K562 (cell line): ENCODE results near the gene FPR1. TPM values are rescaled to one million over a fixed set of nuclear protein-coding genes. Genes with fewer than 3 reads are reported as not detected.
A peak's percentile ranks its signal among the peaks of the same experiment; 100 is the strongest.

ENCODE experiments used
- ATAC-seq: fragments of 200-7000 bp; cut with Tn5 transposase; 3 replicates; pipeline ENCODE4 v1.9.1; 2020; ENCODE audit warnings: moderate library complexity
- BruUV-seq: library from RNA; stranded (reverse); fragments of 400-500 nt; replicated peaks from 2 replicates; lab custom pipeline; 2021; lab: Mats Ljungman, UMichigan
- CTCF ChIA-PET: fragments of 300-600 bp; formaldehyde crosslinking; extraction: SDS; loops from one replicate; lab custom pipeline; 2021; ENCODE audit warnings: low intra/inter-chr PET ratio; lab: Yijun Ruan, JAX
- POLR2A ChIA-PET: fragments of 300-600, 350-650 bp; sonication (Branson Sonifier 250); formaldehyde crosslinking; extraction: SDS; loops from one replicate; lab custom pipeline; 2021; ENCODE audit warnings: antibody characterized with exemption, inconsistent platforms; lab: Yijun Ruan, JAX
- DNase-seq, 4 experiments: peaks; one replicate each; pipeline versions ENCODE4 v3.0.0 to v3.0.0-alpha.2; 2011 to 2018; ENCODE audit warnings: low spot score in 3 of 4, mixed read lengths in 3 of 4; ENCODE audit errors: extremely low read depth in 1 of 4
- FAIRE-seq: peaks from 2 replicates; lab custom pipeline; 2011; peaks lifted over from hg19 to GRCh38; lab: Jason Lieb, UNC
- H2AFZ ChIP-seq: 2 replicates; pipeline ENCODE4 v1.6.0; 2011; ENCODE audit warnings: low read depth, low read length, control low read depth, inconsistent platforms
- H3K27ac ChIP-seq: fragments of 200-600 bp; 3 replicates; pipeline ENCODE4 v1.8.0; 2011; ENCODE audit warnings: low read depth, mild to moderate bottlenecking, control low read depth, inconsistent platforms, low read length, moderate library complexity, mixed read lengths; ENCODE audit errors: extremely low read depth
- H3K27me3 ChIP-seq, 2 experiments: fragments of 300-600 bp in 1 of 2; 2 replicates in 1 of 2; 3 replicates in 1 of 2; pipeline versions ENCODE4 v1.6.0 to v1.8.0; 2011; ENCODE audit warnings: inconsistent platforms in 2 of 2, low read length in 2 of 2, mild to moderate bottlenecking in 1 of 2, mixed read lengths in 1 of 2, moderate library complexity in 1 of 2; ENCODE audit not compliant: control insufficient read depth in 2 of 2, insufficient read depth in 2 of 2
- H3K36me3 ChIP-seq: fragments of 300-600 bp; 3 replicates; pipeline ENCODE4 v1.8.0; 2011; ENCODE audit warnings: mild to moderate bottlenecking, low read length, inconsistent platforms; ENCODE audit not compliant: control insufficient read depth, insufficient read depth
- H3K4me1 ChIP-seq, 2 experiments: fragments of 200-600 bp in 1 of 2; replicated peaks in 1 of 2; 2 replicates in 1 of 2; 3 replicates in 1 of 2; pipeline versions ENCODE4 v1.5.1 to v1.8.0; 2011; ENCODE audit warnings: inconsistent platforms in 2 of 2, low read length in 2 of 2, mild to moderate bottlenecking in 1 of 2, mixed read lengths in 1 of 2, moderate library complexity in 1 of 2; ENCODE audit not compliant: control insufficient read depth in 2 of 2, insufficient read depth in 2 of 2
- H3K4me2 ChIP-seq: 2 replicates; pipeline ENCODE4 v1.6.1; 2011; ENCODE audit warnings: low read length, control low read depth, inconsistent platforms, mixed read lengths; ENCODE audit not compliant: insufficient read depth
- H3K4me3 ChIP-seq: fragments of 200-600 bp; sonication (generic), shearing (Covaris generic); 2 replicates; pipeline ENCODE4 v1.5.1; 2016; ENCODE audit warnings: control low read depth, inconsistent platforms
- H3K79me2 ChIP-seq: fragments of 200-600 bp; 3 replicates; pipeline ENCODE4 v1.8.0; 2011; ENCODE audit warnings: low read length, inconsistent platforms; ENCODE audit not compliant: control insufficient read depth, insufficient read depth
- H3K9ac ChIP-seq, 2 experiments: 2 replicates each; pipeline versions ENCODE4 v1.6.0 to v1.6.1; 2011; ENCODE audit warnings: low read depth in 2 of 2, low read length in 2 of 2, control low read depth in 1 of 2, inconsistent platforms in 1 of 2, mild to moderate bottlenecking in 1 of 2, mixed read lengths in 1 of 2; ENCODE audit not compliant: insufficient read depth in 1 of 2
- H3K9me1 ChIP-seq: one replicate; pipeline ENCODE4 v1.6.0; 2011; ENCODE audit warnings: inconsistent platforms, mild to moderate bottlenecking, low read length, moderate library complexity; ENCODE audit not compliant: control insufficient read depth, insufficient read depth
- H3K9me3 ChIP-seq: replicated peaks from 2 replicates; pipeline ENCODE4 v1.5.1; 2011; ENCODE audit warnings: low read depth, low read length, inconsistent platforms; ENCODE audit not compliant: control insufficient read depth, insufficient read depth
- H4K20me1 ChIP-seq: replicated peaks from 2 replicates; pipeline ENCODE4 v1.6.1; 2011; ENCODE audit warnings: low read length, inconsistent platforms, mixed read lengths; ENCODE audit not compliant: control insufficient read depth, insufficient read depth
- BCOR ChIP-seq: fragments of 450-650 bp; IDR thresholded peaks from 2 replicates; pipeline ENCODE4 v1.6.1; 2016
- CBX3 ChIP-seq, 2 experiments: IDR thresholded peaks; 1 replicate in 1 of 2; 2 replicates in 1 of 2; pipeline ENCODE4 v1.6.1; 2012; ENCODE audit warnings: inconsistent platforms in 2 of 2, low read length in 2 of 2, borderline replicate concordance in 1 of 2, control low read depth in 1 of 2
- FIP1L1 ChIP-seq: fragments of 200-400 bp; formaldehyde crosslinking; IDR thresholded peaks from 2 replicates; pipeline ENCODE4 v1.6.1; 2018; ENCODE audit warnings: mild to moderate bottlenecking, low read depth, low read length; ENCODE audit not compliant: poor library complexity, severe bottlenecking
- KLF1 ChIP-seq: fragments of 450-650 bp; IDR thresholded peaks from 2 replicates; pipeline ENCODE4 v1.6.1; 2016; ENCODE audit warnings: missing genetic modification characterization, missing compliant biosample characterization
- RBM25 ChIP-seq: fragments of 200-400 bp; formaldehyde crosslinking; IDR thresholded peaks from 2 replicates; pipeline ENCODE4 v1.6.1; 2018; ENCODE audit warnings: low read length, low read depth, moderate library complexity; ENCODE audit not compliant: severe bottlenecking
- SNIP1 ChIP-seq: fragments of 450-650 bp; IDR thresholded peaks from 2 replicates; pipeline ENCODE4 v1.7.1; 2017; ENCODE audit warnings: low read depth, mild to moderate bottlenecking
- SUPT5H ChIP-seq: fragments of 450-650 bp; IDR thresholded peaks from 2 replicates; pipeline ENCODE4 v1.6.1; 2016
- TCF7L2 ChIP-seq: fragments of 150-350 bp; IDR thresholded peaks from 2 replicates; pipeline ENCODE4 v1.6.1; 2016; ENCODE audit warnings: low read depth, mild to moderate bottlenecking, low read length, moderate library complexity
- ZFPM2 ChIP-seq: fragments of 250-450 bp; sonication (Bioruptor Pico); IDR thresholded peaks from 2 replicates; pipeline ENCODE4 v1.5.1; 2022; ENCODE audit warnings: mild to moderate bottlenecking
- WGBS: fragments of 100-300 bp; shearing (Covaris generic); methylation state at CpG from one replicate; pipeline ENCODE4 v1.1.6; 2016; ENCODE audit warnings: low coverage, mixed read lengths; ENCODE audit not compliant: insufficient coverage; ENCODE audit errors: missing lambda C conversion rate; 5-methylcytosine and 5-hydroxymethylcytosine counted together
- in situ Hi-C: fragments of 300-500 bp; cut with MboI; formaldehyde crosslinking; loops from 4 replicates; pipeline ENCODE4 v1.15.0; 2018; ENCODE audit warnings: inconsistent platforms, mixed read lengths
- intact Hi-C: fragments of 100-400 bp; cut with micrococcal nuclease; formaldehyde crosslinking; loops from 2 replicates; pipeline ENCODE4 v1.14.2; 2022
- polyA plus RNA-seq, 8 experiments: library from polyadenylated mRNA; depleted of rRNA in 4 of 8; stranded (reverse) in 5 of 8; unstranded in 3 of 8; fragments of >200 nt; fragmentation: Nextera tagmentation in 2 of 8; fragmentation: Illumina TruSeq in 1 of 8; extraction: Ambion mirVana in 2 of 8; extraction: Trizol in 1 of 8; gene quantifications; 2 replicates each; pipeline versions ENCODE4 v1.2.1 to v1.2.3, GENCODE V29; 2011 to 2014; ENCODE audit warnings: inconsistent platforms in 1 of 8, missing spikeins in 1 of 8
- total RNA-seq, 7 experiments: library from RNA; depleted of rRNA in 6 of 7; stranded (reverse); fragments of >200 nt in 6 of 7; fragmentation: Illumina TruSeq in 2 of 7; extraction: Trizol in 2 of 7; gene quantifications; 2 replicates each; pipeline versions ENCODE4 v1.2.1 to v1.2.3, GENCODE V29; 2011 to 2021; ENCODE audit warnings: low replicate concordance in 1 of 7
- TF ChIP-seq, protein P1 (sequence below): fragments of 450-650 bp; formaldehyde crosslinking; IDR thresholded peaks from 2 replicates; pipeline ENCODE4 v1.4.0; 2022; ENCODE audit warnings: missing genetic modification characterization
- TF ChIP-seq, protein P2 (sequence below), 2 experiments: fragments of 450-650 bp in 1 of 2; sonication (generic) in 1 of 2; formaldehyde crosslinking; conservative IDR thresholded peaks; 2 replicates each; pipeline versions ENCODE4 v1.4.0 to v1.8.1; 2020 to 2022; ENCODE audit warnings: mild to moderate bottlenecking in 1 of 2, missing genetic modification reagents in 1 of 2
- TF ChIP-seq, protein P3 (sequence below): sonication (generic); formaldehyde crosslinking; IDR thresholded peaks from 2 replicates; pipeline ENCODE4 v1.8.1; 2023; ENCODE audit warnings: mild to moderate bottlenecking, missing genetic modification reagents

FPR1 gene
- total and polyA plus RNA-seq, 9 of the 15 experiments (the other 6 are each of a cell fraction or from before 2014, with no cell fraction given), result 0.06 to 0.25 (median 0.14) TPM; not detected in 4

DNA sequence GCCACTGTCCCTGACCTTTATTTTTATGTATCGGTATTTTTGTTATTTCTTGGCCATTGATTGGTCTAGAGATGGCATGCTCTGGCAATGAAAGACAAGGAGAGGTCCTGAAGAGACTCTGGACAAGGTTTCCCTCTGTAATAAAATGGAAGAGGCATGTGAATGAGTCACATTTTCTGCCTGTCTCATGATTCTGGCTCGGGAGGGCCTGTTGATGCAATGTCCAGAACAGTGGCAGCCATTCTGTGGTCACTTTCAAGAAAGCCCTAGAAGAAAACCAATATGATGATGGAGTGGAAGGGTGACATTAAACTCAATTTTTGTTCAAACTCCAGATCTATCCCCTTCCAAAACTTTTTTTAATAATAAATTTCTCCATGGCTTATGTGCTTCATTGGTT, 41.3 kb upstream of the FPR1 start:
- H3K27ac ChIP-seq, result no peak overlapping the region
- H3K4me1 ChIP-seq, result peaks cover 24 to 43% of the 10 kb centered on the region in 2 experiments
- CTCF ChIA-PET, result no interaction called here

DNA sequence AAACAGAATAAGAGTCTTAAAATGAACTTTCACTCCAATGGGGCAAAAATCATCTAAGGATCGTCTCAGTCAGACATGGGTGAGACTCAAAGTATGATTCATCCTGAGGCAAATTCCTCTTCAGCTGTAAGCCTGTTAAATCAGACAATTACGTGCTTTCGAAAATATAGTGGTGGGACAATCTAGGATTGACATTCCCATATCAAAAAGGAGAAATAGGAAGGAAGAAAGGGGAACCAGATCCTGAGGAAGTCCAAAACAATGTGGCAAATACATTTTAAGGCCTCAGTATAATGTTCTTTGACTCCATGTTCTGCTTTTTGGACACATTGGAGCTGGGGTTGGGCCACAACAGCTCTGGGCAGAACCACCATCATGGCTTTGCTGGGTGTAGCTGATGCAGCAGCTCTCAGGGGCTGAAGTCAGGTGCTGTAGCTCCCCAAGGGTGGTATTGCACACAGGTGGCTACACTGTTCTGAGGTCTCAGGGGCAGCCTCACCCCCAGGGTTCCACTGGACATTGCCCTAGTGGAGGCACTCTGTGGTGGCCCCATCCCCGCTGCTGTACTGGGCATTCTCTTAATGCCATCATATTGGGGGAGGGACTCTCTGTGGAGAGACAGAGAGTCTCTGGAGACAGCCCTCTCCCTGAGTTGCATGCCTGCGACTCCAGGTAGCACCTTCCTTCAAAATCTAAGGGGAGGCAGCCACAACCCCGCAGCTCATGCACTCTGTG, 37.5 kb upstream of the FPR1 start:
- Histone ChIP-seq H3K9ac (peak overlapping the region in 1 of 2 experiments; percentile 40; a peak in 1 of 4 replicates), H3K4me2 (no peak overlapping the region), H3K4me1 (peaks cover 23 to 40% of the 10 kb centered on the region in 2 experiments), H2AFZ (peak overlapping the region; percentile 30; the same call in 1 of the 2 replicates), H3K9me1 (no peaks in the 10 kb centered on the region), H3K27ac (no peak overlapping the region), H3K9me3 (no peaks in the 10 kb centered on the region), H3K79me2 (no peaks in the 10 kb centered on the region), H3K36me3 (no peaks in the 10 kb centered on the region; the same call in 2 of the 3 replicates), H4K20me1 (no peaks in the 10 kb centered on the region), H3K27me3 (no peaks in the 10 kb centered on the region), H3K4me3 (no peak overlapping the region)
- ChIA-PET POLR2A (no interaction called here), CTCF (no interaction called here)
- no peak for FAIRE-seq
- in situ Hi-C loops (loop anchor here (10.0 kb wide), 1 partner anchor 364 kb away; no protein-coding TSS in a partner anchor), intact Hi-C loops (loop anchor here (10.0 kb wide), 1 partner anchor 364 kb away; no protein-coding TSS in a partner anchor)
- DNase-seq, result no peak
- no TSS peak for BruUV-seq
- no peak for ATAC-seq
- 54% methylated on average over 6 of the region's 6 CpGs for WGBS
- TF ChIP-seq FIP1L1 (no peak), ZFPM2 (CRISPR knock-in tag) (no peak), SNIP1 (no peak), KLF1 (tag) (no peak), TCF7L2 (no peak)
- TF ChIP-seq, protein P1, sequence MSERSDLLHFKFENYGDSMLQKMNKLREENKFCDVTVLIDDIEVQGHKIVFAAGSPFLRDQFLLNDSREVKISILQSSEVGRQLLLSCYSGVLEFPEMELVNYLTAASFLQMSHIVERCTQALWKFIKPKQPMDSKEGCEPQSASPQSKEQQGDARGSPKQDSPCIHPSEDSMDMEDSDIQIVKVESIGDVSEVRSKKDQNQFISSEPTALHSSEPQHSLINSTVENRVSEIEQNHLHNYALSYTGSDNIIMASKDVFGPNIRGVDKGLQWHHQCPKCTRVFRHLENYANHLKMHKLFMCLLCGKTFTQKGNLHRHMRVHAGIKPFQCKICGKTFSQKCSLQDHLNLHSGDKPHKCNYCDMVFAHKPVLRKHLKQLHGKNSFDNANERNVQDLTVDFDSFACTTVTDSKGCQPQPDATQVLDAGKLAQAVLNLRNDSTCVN (CRISPR knock-in tag), result no peak
- TF ChIP-seq, protein P2, sequence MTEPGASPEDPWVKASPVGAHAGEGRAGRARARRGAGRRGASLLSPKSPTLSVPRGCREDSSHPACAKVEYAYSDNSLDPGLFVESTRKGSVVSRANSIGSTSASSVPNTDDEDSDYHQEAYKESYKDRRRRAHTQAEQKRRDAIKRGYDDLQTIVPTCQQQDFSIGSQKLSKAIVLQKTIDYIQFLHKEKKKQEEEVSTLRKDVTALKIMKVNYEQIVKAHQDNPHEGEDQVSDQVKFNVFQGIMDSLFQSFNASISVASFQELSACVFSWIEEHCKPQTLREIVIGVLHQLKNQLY (CRISPR knock-in tag; conservative IDR thresholded peaks at IDR 0.05), result no peak
- TF ChIP-seq, protein P3, sequence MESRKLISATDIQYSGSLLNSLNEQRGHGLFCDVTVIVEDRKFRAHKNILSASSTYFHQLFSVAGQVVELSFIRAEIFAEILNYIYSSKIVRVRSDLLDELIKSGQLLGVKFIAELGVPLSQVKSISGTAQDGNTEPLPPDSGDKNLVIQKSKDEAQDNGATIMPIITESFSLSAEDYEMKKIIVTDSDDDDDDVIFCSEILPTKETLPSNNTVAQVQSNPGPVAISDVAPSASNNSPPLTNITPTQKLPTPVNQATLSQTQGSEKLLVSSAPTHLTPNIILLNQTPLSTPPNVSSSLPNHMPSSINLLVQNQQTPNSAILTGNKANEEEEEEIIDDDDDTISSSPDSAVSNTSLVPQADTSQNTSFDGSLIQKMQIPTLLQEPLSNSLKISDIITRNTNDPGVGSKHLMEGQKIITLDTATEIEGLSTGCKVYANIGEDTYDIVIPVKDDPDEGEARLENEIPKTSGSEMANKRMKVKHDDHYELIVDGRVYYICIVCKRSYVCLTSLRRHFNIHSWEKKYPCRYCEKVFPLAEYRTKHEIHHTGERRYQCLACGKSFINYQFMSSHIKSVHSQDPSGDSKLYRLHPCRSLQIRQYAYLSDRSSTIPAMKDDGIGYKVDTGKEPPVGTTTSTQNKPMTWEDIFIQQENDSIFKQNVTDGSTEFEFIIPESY, result no peak

More for the DNA sequence above, 41.3 kb upstream of the FPR1 start:
- in situ Hi-C loops, result no loop called here
- Histone ChIP-seq H3K79me2 (peaks cover 15% of the 10 kb centered on the region), H3K36me3 (no peaks in the 10 kb centered on the region; the same call in 2 of the 3 replicates), H3K27me3 (no peaks in the 10 kb centered on the region), H3K9me3 (no peaks in the 10 kb centered on the region), H3K4me2 (no peak overlapping the region), H3K9me1 (no peaks in the 10 kb centered on the region), H3K9ac (no peak overlapping the region), H3K4me3 (no peak overlapping the region), H2AFZ (no peak overlapping the region), H4K20me1 (no peaks in the 10 kb centered on the region)
- intact Hi-C loops, result no loop called here
- 67% methylated on average over 2 of the region's 2 CpGs for WGBS
- POLR2A ChIA-PET, result no interaction called here
- no TSS peak for BruUV-seq
- no peak for FAIRE-seq
- ATAC-seq, result no peak
- DNase-seq, result no peak
- peak in 1 of 2 experiments; percentile 32; a peak in 1 of 3 replicates for TF ChIP-seq CBX3 (IDR thresholded peaks at IDR 0.05; ENCODE audit: borderline replicate concordance in 1 of 2, low read length in 2 of 2)
- no peak for TF ChIP-seq SUPT5H
- peak; percentile 90 for TF ChIP-seq RBM25
- 0 out of 2 replicates have a peak, but pooled peaks have one; percentile 46 for TF ChIP-seq BCOR
